ENCODE data around the gene FADS1.

The FADS1 gene

DNA sequence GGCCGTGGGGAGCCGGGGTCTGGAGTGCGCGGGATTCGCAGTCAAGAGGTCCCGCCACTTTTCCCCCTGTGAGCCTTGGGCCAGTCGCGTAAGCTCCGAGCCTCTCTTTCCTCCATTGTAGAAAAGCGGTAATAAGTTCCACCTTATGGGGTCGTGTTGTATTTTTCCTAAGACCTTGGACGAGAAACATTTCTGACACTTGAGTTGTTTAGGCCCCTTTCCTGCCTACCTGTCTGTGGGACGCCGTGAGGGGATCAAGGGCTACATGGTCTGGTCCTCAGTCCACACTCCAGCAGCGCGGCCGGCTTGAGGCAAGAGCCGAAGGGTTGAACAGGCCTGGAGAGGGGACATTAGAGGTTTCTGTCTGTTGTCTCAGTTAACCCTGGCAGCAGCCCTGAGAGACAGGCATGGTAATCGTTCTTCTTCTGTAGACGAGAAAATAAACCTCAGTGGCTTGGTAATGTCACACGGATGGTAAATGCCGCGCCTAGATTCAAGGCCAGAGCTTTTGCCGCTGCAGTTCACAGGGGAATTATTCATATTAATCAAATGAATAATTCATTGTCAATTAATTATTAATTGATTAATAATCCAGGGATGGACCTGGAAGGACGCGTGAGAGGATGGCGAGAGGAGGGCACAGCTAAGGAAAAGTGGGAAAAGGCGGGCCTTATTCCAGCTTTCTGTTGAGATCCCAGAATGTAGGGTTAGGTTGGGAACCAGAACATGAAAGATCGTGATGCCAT is 23.5 kb downstream of the FADS1 start:
- DNase-seq = peak; percentile 79

DNA sequence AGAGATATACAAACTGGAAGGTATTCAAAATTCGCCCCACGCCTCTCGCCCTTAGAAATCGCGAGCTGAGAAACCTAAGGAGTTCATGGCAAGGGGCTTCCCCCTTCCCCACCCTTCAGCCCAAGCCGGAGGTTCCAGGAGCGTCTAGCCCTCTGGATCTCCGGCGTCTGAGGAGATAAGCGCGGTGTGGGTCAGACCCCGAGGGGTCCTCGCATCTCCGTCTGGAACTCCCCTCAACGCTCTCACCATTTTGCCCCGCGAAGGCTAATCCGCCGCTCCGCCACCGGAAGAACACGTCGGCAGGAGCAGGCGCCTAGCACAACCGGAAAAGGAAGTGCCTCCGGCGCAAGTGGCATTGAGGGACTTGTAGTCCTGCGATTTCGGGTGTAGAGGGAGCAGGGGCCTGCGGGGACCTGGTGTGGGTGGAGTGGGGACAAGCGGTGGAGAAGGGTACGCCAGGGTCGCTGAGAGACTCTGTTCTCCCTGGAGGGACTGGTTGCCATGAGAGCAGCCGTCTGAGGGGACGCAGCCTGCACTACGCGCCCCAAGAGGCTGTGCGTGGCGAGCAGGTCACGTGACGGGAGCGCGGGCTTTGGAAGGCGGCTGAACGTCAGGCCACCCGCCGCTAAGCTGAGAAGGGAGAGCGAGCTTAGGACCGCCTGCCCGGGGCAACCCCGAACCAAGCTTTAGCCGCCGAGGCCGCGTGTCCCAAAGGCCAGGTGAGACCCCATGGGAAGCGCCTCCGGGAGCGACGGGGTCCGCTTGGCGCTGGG is 24.3 kb downstream of the FADS1 start, which contains the start of the genes FEN1 and TMEM258:
FEN1 (plus strand) TSS at position 602 of the 773 bp plus-strand sequence. CDS start 2,451 bp downstream, outside the sequence.
TMEM258 (minus strand) TSS at position 290 of the 773 bp plus-strand sequence; CDS start at position 249, 41 bp downstream.
- peak; percentile 99 for DNase-seq

DNA sequence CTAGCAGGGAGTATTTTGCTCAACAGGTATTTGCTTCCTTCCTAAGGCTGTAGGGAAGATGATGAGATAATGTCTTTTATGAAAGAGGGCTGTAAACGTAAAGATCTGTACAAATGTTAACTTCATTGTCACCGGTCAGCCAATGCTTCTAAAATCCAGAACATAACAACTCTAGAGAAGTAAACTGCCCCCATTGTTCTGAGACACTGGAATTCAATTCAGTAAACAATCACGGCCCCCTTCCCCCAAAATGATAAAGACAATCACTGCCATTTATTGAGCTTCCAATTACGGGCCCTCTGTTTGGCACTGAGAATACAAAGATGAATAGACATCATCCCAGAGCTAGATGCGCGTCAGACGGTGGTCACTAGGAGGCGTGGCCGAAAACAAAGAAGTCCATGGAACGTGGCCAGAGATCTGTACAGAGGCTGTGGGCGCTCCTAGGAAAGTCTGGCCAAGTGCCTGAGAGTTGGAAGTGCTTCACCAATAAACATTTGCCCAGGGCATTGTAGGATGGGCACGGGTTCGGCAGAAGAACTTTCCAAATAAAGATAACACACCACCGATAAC is 25.0 kb downstream of the FADS1 start:
- DNase-seq = peak; percentile 87

DNA sequence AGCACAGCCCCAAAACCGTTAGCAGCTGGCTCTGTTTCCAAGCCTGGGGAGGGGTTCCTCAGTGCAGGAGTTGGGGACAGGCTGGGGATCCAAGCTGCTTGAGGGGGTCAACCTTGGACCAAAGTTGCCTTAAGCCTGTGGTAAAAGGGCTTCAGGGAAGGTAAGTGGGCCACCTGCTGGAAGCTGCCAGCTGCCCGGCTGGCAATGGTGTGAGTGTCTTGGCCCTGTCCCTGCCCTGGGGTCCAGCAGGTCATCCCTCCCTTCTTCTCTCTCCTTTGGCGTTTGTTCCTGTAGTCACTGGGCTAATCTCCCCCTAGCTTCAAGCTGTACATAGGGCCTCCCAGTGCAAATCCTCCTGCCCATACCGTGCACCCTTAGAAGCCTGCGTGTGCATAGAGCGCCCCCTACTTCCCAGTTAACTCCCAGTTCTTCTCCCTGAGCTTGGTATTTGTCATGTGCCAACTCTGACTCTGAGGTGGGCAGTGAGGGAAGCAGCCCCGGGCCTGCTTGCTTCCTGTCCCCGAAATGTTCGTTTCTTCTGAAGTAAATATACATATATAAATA is 28.8 kb downstream of the FADS1 start:
- peak; percentile 20 for DNase-seq

DNA sequence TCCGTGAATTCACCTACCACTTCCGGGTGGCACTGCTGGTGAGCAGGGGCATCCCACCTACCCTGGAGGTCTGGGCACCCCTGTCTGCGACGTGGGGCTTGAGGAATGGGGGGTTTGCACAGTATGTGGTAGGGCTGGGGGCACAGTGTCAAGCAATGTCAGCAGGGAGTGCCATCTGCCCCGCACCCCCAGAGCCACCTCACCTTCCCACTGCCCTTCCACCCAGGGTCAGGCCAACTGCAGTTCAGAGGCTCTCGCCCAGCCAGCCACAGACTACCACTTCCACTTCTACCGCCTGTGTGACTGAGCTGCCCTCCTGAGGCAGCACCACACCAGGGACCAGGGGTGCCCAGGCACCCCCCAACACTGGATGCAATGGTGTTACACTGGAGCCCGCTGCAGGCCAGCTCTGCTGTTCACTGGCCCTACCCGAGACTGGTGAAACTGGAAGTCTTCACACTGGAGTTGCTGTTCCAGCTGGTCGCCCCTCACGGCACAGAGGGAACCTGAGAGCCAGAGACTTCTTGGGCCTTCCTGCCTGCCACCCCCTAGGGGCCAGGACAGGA is 30.9 kb downstream of the FADS1 start:
- no peak for DNase-seq

DNA sequence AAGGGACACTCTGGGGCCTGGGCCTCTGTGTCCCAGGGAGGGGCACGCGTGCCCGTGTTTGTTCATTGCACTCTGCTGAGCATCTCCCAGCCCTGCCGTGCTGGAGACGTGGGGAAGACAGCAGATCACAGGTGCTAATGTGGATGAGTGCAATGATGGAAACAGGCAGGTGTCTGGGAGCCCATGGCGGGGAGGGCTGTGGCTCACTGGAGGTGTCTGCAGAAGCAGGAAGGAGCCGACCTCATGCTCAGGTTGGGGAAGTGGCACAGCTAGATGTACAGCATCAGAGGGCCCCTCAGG is 32.3 kb downstream of the FADS1 start:
- no peak for DNase-seq

DNA sequence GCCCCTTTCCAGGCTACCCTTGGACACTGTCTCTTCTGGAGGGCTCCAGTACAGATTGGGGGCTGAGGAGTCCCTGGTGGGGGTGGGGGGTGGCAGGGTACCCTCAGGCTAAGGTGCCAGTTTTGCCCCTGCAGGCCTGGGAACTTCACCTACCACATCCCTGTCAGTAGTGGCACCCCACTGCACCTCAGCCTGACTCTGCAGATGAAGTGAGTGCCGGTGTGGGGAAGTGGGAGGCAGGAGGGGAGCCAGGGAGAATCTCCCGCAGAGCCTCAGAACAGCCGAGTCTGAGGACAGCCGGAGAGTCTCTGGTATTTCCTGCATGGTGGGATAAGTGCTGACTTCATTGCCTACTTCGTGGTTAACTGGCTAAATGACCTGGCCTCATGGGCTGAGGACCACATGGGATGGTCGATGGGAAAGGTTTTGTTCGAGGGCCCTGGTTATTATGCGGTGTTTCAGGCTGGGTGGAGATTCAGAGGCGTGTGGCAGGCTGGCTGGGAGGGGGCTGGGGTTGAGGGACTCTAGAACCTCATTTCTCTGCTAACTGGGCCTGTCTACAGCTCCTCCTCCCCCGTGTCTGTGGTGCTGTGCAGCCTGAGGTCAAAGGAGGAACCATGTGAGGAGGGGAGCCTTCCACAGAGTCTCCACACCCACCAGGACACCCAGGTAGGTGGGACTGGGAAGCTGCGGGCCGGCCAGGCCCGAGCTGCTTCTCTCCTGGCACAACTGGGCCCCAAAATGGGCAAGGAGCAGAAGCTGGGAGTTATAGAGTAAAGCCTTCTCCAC is 32.9 kb downstream of the FADS1 start:
- DNase-seq = no peak

DNA sequence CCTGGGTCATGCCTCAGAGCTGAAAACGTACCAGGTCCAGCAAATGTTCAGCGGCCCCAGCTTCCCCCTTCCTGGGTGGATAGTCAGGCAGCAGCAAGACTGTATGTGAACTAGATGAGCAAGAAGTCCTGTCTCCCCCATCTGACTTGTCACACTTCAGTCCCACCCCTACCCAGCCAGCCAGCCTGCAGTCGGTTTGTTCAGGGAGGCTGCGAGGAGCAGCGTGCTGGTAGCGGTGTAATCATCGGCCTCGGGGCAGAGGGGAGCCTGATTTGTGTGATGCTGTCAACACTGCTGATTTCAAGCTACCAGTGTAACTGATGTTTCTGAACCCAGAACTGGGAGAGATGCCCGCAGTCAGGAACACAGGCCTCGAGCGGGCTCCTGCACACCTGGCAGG is 34.0 kb downstream of the FADS1 start:
- DNase-seq = no peak

DNA sequence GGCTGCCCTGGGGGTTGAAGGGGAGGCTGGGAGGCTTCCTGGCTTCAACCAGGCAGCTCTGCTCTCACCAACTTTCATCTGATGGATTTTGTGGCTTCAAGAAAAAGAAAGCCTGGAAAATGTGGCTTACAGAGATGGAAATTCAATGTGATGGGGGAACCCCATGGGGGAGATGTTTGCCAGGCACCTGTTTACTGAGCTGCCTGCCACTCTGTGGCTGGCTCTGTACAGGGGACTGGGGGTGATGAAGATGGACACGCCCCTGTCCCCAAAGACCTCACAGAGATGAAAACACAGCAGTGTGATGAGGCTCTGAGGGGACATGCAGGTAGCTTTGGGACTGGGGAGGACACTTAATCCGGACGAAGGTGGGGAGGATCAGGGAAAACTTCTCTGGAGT is 34.5 kb downstream of the FADS1 start:
- DNase-seq = no peak

DNA sequence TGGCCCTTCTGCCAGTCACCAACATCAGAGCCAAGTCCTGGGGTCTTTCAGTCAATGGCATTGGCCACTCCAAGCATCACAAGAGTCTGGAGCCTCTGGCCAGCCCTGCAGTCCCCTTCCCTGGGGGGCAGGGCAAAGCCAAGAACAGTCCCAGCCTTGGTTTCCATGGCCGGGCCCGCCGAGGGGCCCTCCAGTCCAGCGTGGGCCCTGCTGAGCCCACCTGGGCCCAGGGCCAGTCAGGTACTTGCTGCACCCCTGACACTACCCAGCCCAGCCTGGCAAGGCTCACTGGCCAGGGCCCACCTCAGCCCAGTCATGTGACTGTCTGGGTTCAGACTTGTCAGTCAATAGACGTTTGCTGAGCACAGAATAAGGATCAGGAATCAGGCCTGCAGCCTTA is 35.2 kb downstream of the FADS1 start:
- no peak for DNase-seq

DNA sequence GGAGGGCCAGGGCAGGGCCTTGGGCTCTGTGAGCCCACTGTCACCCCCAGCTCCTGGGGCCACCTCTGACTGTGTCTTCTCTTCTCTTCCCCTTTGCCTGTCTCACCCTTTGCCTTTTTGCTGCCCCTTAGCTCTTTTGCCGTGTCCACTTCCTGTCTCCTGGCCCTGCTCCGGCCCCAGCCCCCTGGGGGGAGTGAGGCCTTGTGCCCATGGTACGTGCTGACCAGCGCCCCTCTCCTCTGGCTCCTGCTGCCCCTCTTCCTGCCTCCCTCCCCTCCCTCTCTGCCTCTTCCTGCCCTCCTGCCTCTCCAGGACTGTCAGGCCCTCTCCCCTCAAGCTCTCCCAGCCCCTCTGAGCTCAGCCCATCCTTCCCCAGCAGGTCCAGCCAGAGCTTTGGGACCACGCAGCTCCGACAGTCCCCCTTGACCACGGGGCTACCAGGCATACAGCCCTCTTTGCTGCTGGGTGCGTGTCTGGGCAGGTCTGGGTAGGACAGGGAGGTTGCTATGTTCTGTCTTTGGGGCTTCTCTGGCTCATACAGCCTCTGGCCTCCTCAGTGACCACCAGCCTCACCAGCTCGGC is 36.1 kb downstream of the FADS1 start:
- DNase-seq = no peak

DNA sequence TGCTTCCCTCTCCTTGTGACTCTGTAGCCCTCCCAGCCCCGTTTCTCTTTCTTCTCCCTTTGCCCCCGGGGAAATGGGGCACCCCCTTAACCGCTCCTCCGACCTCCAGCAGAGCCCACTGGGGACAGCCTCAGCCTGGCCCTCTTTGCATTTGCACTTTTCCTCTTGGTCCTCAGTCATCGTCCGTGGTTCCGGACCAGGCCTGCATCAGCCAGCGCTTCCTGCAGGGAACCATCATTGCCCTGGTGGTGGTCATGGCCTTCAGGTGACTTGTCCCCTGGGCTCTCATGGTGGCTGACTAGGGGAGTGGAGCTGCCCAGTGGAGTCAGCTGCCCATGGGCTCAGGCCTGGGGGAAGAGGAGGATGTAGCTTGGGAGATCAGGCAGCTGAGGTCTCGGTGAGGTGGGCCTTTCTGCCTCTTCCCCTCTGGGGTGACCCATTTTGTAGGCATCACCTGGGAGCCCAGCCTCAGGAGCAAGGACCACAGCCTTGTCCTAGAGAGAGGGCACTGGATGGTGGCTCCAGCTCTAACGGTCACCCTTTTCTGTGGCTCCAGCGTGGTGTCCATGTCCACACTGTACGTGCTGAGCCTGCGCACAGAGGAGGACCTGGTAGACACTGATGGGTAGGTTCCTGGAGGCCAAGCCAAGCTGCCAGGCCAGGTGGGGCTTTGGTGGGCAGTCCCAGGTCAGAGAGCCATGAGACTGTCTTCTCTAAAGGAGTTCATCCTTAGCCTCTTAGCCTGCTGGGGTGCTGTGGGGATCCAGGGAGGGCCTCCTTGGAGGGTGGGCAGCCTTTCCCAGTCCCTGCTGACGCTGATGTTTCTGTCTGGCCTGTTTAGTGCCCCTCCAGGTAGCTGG is 36.9 kb downstream of the FADS1 start:
- DNase-seq = no peak

DNA sequence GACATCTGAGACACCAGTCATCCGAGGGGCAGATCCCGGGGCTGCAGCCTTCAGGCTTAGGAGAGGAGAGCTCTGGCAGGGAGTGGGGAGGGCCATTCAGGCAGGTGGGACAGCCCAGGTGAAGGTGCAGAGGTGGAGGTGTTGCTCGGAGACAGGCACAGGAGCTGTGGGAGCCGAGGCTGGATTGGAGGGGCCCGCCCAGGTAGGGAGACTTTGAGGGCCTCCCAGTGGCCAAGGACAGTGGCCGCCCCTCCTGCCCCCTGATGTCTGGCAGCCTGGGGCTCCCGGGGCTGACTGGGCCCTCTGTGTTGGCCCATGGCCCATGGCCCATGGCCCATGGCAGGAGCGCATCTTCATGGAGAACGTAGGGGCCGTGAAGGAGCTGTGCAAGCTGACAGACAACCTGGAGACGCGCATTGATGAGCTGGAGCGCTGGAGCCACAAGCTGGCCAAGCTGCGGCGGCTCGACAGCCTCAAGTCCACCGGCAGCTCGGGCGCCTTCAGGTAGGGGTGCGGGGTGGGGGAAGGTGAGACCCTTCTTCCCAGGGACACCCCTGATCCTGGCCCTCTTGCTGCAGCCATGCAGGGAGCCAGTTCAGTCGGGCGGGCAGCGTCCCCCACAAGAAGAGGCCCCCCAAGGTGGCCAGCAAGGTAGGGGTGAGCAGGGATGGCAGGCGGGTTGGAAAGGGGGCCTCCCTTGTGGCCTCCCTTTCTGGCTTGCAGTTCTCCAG is 37.7 kb downstream of the FADS1 start:
- no peak for DNase-seq

DNA sequence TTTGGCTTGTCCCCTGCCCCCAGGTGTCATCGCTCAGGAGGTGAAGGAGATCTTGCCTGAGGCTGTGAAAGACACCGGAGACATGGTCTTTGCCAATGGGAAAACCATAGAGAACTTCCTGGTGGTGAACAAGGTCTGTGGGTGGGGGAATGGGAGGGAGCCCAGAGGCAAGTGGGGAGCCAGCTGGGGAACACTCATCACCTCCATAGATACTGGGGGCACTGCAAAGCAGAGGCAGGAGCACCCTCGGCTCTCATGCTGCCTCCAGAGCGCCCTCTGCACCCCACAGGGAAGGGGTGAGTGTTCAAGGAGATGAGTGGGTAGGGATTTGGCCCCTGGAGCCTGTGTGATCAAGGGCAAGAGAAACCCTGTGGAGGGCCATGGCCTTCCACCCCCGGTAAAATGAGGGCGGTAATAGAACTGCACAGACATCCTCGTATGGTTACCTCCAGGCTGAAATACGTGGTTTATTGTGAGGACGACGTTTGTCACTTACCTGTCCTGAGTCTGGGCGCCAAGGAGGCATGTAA is 38.4 kb downstream of the FADS1 start:
- no peak for DNase-seq

DNA sequence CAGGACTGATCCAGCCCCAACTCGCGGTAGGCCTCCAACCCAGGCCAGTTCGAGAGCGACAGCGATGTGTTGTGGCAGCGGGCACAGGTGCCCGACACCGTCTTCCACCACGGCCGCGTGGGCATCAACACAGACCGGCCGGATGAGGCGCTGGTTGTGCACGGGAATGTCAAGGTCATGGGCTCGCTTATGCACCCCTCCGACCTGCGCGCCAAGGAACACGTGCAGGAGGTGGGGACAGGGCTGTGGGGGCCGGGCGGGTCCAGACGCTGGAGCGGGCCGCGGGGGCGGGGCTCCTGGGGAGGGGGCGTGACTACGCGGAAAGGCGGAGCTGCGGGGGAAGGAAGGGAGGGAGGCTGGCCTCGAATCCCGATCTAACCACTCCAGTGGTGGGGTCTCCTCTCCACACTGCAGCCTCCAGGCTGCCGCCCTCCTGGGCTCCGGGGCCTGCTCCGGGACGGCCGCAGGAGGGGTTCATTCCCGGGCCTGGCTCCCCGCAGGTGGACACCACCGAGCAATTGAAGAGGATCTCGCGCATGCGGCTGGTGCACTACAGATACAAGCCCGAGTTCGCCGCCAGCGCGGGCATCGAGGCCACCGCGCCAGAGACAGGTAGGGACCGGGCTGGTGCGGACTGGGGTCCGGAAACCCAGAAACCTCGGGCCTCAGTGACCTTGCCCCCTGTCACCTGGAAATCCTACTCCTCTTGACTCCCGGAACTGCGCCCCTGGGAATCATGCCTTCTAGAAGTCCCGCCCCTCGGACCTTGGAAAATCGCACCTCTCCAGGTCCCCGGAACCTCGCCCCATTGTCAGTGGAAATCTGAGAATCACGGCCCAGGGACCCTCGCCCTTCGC is 39.3 kb downstream of the FADS1 start:
- DNase-seq = no peak

DNA sequence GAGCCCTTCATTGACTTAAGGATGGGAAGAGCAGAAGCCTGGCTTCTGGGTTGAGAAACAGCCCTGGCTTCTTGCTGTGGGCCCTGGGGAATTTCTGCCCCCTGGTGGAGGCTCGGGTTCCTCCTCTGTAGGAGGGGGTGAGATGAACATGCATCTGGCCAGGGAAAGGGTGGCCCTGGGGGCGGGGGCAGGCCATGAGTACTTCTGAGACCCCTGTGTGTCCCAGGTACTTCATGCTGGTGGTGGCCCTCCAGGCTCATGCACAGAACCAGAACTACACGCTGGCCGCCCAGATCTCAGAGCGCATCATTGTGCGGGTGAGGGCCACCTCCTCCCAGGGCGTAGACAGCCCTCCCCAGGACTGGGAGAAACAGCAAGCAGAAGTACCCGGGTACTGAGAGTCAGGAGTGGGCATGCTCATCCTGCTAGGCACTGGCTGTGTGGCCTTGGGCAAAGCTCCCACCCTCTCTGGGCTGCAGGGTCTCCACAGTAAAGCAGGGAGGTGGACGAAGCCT is 40.2 kb downstream of the FADS1 start:
- DNase-seq = no peak

DNA sequence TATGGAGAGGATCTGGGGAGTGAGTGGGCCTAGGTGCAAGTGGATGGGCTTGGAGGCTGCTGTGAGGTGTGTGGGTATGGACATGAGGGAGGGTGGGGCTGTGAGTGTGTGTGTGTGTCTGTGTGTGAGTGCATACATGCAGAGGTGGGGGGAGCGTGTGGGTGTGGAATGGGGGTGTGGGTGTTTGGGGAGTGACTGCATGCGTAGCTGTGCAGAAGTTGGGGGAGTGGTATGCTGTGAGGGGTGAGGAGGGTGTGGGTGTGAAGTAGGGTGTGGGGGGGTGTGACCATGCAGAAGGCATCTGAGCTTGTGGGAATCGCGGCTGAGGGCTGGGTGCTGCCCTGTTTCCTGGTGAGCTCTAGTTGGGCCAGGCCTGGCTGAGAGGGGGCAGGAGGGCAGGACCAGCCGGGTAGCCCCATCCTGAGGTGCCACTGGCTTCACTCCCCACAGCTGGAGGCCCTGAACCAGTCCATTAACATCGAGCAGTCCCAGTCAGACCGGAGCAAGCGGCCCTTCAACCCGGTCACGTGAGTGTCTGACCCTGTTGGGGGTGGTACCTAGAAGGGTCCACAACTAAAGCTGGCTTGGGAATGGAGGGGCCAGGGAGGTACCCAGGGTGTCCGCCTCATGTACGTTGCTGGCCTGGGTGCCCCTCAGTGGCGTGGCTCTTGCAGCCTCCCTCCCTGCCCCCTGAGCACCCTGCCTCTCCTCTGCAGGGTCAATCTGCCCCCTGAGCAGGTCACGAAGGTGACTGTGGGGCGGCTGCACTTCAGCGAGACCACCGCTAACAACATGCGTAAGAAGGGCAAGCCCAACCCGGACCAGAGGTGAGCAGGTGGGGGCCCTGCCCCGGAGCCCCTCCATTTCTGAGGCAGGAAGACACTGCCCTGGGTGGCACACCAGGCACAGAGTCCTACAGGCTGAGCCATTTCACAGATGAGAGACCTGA is 40.9 kb downstream of the FADS1 start:
- no peak for DNase-seq

DNA sequence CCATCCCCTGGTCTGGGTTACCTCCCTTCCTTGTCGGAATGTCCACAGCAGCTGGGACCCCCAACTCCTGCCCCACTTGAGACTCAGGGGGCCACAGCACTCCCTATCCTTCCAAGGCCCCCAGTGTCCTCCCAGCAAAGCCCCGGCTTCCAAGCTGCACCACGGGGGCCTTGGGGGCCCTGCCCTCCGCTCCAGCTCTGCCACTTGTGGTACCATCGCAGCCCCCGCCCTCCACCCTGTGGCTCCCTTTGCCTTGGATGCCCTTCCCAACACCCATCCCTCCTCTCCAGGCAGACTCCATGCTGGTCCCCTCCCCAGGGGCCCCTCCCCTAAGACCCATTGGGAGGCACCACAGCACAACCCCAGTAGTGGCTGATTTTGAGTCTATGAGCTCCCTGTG is 41.7 kb downstream of the FADS1 start:
- no peak for DNase-seq

Data from NCI-H1092 treated with DMSO at 0.1 percent for 48 hours (cell line).